ENCODE data around the gene LAMTOR5.

- no peak for TF ChIP-seq EZH2phosphoT487 (IDR thresholded peaks at IDR 0.05; ENCODE audit: insufficient read depth, low read depth)
- no peak for TF ChIP-seq EZH2 (IDR thresholded peaks at IDR 0.05; ENCODE audit: insufficient read depth, poor library complexity, severe bottlenecking)
These were observed 17.4 kb downstream of the LAMTOR5 start for GRCh38 chr1:110390096-110390495.

Data from GM23248 (cell line).